NCI-H2196 treated with DMSO at 0.1 percent for 48 hours (cell line): ENCODE measurements around the gene FAM72D.
"Not testable (repeated sequence)": the region's sequence is repeated elsewhere in the genome, so short reads cannot be mapped to it uniquely, and the experiment has no call there.

ENCODE experiments used
- DNase-seq: peaks from one replicate; lab custom pipeline; 2025; ENCODE audit not compliant: unreplicated experiment; lab: John Stamatoyannopoulos, UW

Gene FAM72D

DNA sequence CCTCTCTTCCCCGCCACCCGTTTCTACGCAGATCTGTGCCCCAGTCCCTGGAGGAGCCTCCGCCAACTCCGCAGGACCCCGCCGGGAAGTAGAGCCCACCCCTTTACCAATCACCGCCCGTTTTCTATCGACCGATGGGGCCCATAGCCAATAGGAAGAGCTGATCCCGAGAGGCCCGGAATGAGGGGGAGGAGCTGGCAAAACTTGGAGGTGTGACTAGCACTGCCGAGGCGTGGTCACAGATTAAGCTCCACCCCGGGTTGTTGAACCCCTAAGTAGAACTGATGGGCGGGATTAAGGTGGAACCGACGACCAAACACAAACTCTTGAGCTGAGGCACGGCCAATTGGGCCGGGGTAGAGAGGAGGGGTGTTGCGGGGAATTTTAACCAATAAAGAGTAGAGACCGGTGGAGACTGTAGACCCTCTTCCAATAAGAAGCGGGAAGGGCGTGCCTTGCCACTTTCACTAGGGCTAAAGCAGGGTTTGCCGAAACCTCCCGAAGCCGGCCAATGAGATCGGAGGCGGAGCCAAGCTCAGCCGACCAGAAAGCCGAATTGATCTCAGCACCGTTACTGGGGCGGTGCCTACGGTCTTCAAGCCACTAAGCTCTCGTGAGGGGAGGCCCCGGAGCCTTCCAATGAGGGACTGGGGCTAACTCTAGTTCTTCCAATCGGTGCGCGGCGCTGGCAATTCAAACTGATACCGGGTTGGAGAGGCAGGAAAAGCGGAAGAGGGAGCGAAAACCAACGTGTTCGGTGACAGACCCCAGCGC is at the start of gene FAM72D, which contains the start of gene SRGAP2B:
Gene FAM72D, plus strand, starts transcription at position 691 of the 774 bp plus-strand sequence. CDS start 874 bp downstream, outside the sequence.
Gene SRGAP2B, minus strand, starts transcription at position 45 of the 774 bp plus-strand sequence. CDS start 2,427 bp downstream, outside the sequence.
- not testable (repeated sequence) for DNase-seq

DNA sequence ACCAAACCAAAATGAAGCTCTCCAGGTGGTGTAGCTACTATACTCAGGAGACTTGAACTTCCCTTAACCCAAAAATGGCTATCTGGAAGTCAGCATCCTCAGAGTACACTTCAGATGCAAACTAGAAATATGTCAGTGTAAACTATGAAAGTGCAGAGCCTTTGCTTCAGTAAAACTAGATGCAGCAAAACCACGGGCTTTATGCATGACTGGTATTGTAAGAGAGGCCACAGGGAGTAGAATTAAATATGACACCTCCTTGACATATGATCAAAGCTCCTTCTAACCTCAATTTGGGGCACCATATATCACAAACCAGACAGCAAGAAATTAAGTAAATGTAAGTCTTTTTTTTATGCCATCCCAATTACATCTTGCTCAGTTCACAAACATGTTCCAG is 48.2 kb upstream of the FAM72D start:
- not testable (repeated sequence) for DNase-seq

DNA sequence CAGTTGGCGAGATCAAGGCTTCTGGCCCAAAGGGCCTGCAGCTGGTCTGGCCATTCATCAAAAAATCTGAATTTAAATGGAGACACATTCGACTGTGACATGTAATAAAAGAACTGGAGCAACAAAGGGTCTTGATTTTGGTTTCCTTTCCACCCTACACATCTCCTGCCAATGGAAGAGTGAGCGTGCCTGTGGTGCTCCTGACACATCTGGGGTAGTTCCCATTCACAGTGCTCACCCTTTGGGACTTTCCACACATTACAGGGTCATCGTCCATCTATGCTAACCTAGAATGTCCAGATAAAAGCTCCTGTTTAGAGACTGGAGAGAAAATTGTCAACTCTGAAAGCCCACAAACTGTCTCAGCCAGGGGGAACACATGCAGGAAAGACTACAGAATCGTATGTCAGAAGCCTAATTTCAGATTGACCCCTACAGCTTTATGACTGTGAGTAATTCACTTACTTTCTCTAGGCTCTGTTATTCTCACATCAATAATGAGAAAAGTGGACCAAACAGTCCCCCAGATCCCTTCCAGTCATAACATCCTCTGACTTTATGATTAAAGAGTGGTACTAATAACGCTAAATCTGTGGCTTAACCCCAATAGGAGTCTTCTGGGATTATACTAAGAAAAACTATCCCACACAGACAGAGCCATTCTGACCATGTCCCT is 47.5 kb upstream of the FAM72D start:
- not testable (repeated sequence) for DNase-seq

DNA sequence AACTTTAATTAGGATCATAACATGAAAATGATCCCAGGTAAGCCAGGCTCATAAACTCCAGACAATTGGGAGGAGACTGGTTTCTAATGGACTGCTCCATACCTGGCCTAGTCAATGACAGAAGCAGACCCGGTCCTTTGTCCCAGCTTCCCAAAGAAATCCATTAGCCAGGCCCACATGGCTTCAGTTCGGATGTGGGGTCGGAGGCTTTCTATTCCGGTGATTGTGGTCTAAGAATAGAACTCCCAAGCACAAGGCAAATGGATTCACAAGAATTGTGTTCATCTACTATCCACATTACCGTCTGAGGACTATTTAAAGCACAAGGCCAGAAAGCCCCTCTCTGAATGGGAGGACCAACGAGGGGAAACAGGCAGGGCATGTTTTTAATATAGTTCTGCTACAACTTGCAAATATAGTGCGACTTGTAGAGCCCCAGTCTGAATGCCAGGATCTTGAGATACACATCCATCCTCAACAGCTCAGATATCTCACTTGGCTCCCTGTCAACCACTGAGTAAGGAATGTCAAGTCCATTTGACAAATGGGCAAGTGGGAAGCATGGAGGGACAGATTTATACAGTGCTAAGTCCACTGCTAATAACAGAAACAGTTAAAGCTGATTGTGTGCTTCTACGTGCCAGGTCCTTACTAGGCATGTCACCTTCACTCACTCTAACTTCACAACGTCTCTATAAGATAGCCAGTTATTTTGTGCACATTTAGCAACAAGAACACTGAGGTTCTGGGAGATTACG is 43.6 kb upstream of the FAM72D start:
- not testable (repeated sequence) for DNase-seq

DNA sequence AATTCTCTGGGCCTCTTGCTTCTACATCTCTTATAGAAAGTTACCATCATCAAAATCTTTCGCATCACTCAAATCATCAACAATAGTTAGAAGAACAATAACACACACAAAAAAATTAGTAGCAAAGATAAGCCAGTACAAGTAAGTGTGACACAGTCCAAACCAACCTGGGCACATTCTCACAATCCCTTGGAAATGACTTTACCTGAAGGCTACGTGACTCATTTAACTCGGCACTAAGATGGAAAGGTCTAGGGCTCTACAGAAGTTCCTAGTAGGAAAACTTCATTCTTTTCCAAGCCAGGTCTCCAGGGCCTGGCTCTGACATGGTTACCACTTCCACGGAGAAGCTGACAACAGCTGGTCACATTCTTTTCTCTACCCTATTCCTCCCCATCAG is 42.3 kb upstream of the FAM72D start:
- not testable (repeated sequence) for DNase-seq

DNA sequence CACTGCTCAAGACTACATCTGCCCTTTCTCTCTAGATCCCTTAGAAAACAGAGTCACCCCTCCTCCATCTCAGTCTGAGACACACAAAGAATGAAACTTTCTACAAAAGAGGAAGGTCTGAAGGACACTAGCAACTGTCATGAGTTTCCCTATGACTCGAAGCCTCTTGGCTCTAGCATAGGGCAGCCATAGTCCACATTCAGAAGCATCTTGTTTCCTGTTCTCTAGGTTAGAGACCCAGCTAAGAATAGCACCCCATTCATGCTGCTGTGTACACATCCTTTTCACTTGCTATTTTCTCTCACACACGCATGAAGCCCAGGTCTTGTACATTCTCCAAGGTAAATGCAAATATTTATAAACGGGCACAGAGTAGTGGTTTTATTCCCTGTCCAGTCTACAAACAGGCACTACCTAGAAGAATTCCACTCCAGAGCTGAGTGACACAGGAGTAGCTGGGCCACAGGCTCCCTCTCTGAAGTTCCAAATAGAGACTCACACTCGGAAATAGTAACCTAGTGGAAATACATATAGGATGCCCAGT is 40.5 kb upstream of the FAM72D start:
- not testable (repeated sequence) for DNase-seq

DNA sequence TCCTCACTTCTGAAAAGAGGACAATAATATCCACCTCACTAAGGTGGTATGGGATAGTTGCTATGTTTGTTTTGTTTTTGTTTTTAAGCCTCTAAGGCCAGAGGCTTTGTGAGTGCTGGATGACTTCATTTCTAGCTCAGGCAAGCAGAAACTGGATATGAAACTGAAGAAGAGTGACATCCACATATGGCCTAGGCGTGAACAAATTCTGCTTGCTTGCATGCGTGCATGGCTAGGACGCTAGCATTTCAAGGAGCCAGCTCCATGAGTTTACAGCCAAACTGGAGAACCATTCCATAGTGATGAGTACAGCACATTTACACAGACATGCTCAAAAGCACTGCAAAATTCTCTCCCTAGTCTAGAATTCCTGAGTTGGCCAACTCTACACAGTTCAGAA is 37.6 kb upstream of the FAM72D start:
- not testable (repeated sequence) for DNase-seq

DNA sequence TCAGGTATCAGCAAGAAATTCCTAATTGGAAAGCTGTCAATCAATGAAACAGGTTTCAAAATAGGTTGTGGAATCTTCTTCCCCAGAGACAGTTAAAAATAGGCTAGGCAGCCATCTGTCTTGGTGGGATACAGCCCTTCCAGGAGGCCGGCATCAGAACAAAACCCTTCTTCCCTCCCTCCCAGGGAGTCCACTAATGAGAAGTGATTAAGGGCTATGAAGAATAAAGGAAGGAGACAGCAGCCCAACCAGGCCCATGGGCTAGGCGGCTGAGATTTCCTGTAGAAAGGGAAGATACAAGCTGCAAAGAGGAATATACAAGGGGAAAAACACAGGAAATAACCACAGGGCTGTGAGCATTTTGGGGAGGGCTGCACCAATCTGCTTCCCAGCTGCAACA is 32.5 kb upstream of the FAM72D start:
- DNase-seq = not testable (repeated sequence)

DNA sequence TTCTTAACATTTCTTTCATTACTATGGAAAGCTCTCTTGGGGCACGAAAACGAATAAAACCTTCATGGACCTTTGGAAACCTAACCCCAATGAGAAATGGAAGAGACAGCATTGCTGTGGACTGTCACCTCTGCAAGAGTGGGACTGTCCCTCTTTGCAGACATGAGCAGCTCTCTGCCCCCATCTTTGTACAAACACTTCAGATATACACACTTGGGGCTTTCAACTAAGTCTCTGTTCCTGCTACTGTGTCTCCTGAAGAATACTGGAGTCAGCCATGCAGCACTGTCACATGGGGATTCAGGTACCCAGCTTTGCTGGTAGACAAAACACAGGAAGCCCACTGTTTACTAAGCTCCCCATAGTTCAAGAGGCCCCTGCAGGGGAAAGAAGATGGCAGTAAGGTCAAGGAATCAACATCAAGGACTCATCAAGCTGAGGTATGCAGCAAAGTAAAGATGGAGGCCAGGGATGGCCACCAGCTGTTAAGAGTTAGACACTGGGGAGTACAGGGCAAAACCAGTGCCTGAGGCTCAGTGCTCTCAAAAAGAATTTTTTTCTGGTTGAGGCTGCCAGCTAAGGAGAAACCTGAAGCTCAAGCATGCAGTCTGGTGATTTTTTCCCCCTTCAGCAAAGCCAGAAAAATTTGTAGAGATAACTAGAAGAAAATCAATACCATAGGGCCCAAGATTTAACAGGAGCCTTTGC is 31.7 kb upstream of the FAM72D start:
- not testable (repeated sequence) for DNase-seq

DNA sequence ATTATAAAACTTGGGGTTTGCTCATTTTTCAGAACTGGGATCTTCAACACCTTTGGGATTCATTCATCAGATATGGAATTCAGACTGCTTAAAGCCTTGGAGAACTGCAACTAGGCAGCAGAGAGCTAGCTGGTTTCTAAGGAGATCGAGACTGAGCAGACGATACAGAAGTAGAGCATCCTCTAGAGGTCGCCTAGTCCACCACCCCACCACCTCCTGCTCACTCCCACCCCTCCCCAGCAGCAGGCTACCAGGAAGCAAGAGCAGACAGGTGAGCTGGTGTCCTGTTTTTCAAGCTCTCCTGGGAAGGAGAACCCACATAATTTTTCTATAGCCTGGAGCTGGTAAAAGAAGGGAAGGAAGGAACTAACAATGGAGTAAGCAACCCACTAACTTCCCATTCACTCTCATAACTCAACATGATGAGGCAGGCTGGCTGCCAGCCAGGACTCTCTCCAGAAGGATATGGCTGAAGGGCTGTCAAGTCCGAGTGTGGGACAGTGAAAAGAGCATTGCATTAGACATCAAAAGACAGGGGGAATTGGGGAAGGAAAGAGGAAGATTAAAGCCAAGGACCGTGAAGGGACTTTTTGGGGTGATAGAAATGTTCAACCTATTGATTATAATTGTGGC is 30.5 kb upstream of the FAM72D start:
- DNase-seq = not testable (repeated sequence)

DNA sequence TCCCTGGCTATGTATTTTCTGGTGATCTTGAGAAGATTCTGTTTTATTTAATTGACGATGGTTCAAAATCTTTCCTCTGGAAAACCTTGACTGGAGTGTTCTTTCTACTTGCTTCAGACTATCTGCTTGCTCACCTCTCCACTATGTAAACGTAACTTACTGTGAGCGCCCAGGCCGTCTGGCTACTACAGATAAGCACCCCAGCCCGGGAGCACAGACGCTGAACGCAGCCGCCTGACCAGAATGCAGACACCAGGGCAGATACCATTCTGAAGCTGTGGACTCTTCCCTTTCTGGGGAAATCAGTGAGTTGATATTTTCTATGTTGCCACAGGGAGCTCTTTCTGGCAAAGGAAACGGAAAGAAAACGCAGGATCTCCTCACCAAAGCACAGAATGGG is 29.3 kb upstream of the FAM72D start:
- not testable (repeated sequence) for DNase-seq

DNA sequence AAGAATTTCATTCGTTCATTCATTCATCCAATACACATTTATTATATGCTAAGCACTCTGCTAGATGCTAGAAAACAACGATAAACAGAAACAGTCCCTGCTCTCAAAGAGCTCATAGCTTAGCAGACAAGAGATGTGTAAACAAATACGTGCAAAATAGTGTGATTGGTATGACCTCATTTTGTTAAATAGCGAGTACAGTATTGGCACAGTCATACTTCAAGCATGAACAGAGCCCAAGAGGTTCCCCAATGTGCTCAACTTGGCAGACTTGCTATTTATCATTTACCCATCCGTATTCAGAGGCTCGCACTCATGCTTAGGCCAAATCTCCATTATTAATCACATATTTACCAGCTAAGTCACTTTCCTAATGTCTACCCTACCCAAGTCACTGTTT is 24.2 kb upstream of the FAM72D start:
- DNase-seq = not testable (repeated sequence)

DNA sequence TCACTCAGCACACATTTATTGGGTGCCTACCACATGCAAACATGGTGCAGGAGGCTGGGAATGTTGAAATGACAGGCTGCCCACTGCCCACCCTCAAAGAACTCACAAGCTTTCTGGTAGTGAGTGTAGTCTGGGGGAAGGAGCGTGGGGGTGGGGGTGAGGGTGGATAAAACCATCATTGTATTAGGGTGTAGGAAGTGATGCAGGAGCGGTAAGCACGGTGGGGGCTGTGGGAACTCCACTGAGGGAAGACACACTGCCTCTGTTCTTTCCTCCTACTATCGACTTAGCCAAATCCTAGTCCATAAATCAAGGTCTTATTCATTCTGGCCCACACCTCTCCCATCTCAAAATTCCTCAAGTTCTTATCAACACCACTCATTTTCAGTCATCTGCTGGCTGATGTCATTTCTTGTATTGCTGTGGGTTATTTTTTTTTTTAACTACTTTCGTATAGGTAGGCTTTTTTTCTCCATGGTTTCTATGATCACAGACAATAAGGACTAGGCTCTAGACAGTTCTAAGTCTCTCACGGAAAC is 21.7 kb upstream of the FAM72D start:
- not testable (repeated sequence) for DNase-seq

DNA sequence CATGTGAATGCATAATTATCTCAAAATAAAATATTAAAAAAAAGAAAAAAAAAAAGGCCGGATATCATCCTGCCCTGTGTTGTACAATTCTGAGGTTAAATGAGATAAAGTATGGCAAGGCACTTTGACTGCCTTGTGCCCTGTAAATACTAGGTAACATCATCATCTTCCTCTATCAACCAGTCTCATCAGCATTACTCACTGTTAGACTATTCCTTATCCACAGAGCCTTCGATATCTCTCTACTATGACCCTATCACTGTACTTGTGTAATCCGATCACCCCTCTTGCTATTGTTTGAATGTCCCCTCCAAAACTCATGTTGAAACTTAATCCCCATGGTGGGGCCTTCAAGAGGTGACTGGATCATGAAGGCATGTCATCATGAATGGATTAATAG is 18.9 kb upstream of the FAM72D start:
- not testable (repeated sequence) for DNase-seq

DNA sequence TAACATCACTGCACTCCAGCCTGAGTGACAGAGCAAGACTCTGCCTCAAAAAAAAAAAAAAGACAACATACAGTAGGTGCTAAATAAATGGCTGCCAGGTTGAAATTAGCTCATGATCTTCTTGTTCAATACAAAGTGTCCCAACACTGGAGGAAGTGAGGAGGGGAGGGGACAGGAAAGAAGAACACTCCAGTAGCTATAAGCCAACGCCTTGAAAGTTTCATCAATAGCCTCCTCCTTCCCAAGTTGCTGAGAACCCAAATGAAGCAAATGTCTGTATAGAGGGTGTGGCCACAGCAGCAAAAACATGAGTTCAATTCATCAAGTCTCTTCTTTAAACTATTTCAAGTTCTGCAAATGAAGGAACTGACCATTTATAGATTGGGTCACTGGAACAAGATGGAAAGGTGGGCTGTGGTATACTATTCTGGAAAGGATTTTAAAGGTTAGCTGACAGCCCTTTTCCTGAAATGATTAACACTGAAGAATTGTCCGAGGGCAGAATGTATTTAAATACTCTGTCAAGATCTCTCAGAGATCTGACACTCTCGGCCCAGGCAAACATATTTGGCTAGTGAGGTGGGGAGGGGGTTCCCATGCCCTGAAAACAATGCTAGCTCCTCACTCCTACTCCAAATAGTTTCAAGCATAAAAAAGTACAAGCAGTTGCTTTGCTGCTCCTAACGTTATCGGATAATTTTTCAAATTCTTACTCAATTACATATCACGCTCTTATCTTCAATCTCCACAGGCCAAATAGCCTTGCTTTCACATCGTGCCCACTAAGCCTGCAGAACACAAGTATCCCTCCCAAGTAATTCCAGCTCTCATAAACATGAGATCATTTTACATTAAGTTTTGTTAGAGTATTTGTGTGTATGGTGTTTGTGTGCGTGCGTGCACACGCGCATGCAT is 17.6 kb upstream of the FAM72D start:
- not testable (repeated sequence) for DNase-seq

DNA sequence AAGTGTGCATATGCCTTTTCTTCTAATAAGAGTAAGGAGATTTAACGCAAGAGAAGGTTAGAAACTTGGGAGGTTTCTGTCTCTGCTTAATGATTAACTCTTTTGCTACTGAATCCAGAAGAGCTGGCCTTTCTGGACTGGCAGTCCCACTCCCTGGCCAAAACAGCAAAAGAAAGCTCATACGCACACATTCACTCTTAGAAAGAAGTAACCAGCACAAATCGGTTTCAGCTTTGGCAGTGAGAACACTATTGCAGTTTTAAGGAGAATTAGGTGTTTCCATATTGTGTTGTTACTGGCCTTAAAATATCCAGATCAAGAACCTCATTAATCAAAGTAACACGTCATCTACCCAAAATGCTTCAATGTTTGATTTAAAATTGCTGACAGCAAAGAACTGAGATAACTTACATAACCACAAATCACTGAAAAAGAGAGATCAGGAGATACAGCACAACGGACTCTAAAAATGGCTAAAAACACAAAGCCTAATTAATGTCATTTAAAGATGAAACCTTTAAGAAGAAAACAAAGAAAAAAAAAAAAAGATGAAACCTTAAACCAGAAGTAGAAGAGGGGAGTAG is 16.9 kb upstream of the FAM72D start:
- DNase-seq = not testable (repeated sequence)

DNA sequence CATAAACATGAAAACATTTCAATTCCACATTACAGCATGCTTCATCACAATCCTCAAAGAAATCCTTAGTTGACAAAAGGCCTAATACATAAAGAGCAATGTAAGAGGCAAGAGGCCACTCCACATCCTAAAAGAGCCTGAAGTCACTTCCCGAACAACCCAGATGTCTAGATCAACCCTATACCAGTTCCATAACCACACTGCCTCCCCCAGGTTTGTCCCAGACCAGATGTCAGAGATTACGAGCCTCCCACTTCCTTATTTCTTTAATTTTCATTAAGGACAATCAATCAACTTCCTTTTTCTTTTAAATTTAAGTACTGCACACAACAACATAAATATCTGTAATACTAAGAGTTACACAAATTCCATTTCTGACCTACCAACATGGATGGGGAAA is 16.0 kb upstream of the FAM72D start:
- DNase-seq = not testable (repeated sequence)

DNA sequence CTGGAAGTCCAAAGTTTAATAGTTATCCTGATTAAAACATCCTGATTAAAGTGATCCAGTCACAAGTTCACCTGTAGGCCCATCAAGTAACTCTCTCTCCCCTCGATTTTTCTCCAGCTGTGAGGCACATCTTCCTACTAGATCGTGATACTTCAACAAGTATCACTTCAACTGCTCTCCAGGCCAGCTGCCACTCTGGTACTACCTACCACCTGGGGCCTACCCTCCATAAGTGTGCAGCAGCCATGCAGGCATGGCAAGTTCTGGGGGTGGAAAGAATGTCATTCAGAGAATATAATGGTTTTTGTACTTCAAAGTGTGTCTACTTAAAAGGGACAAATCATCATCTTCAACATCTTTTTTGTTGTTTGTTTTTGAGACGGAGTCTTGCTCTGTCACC is 15.6 kb upstream of the FAM72D start:
- DNase-seq = not testable (repeated sequence)
